GM18868 (cell line): ENCODE measurements around the gene LRRC75A.
"Not testable (repeated sequence)": the region's sequence is repeated elsewhere in the genome, so short reads cannot be mapped to it uniquely, and the experiment has no call there.

Experiments
- ATAC-seq: cut with Tn5 transposase; IDR thresholded peaks from one replicate; pipeline ENCODE4 v1.9.1; 2021; ENCODE audit warnings: mild to moderate bottlenecking, moderate library complexity; ENCODE audit not compliant: unreplicated experiment

The LRRC75A gene

GRCh38 chr17:16407911-16408588, 83.9 kb downstream of the LRRC75A start:
- ATAC-seq: peak; percentile 83

- ATAC-seq: peak; percentile 31
Measured at GRCh38 chr17:16406742-16407674, 85.0 kb downstream of the LRRC75A start.

- ATAC-seq: not testable (repeated sequence)
Measured at GRCh38 chr17:16403847-16404246, 88.1 kb downstream of the LRRC75A start.

GRCh38 chr17:16398270-16399267, 93.4 kb downstream of the LRRC75A start:
- ATAC-seq: peak; percentile 97

GRCh38 chr17:16396693-16397092, 95.3 kb downstream of the LRRC75A start:
- not testable (repeated sequence) for ATAC-seq

GRCh38 chr17:16395887-16396286, 96.1 kb downstream of the LRRC75A start:
- ATAC-seq: not testable (repeated sequence)

- not testable (repeated sequence) for ATAC-seq
Measured at GRCh38 chr17:16392491-16392890, 99.5 kb downstream of the LRRC75A start.
